ENCODE data around the gene IL27RA.
A peak's percentile ranks its signal among the peaks of the same experiment; 100 is the strongest.

- TF ChIP-seq SUZ12 (IDR thresholded peaks at IDR 0.05) = no peak
- no peak for TF ChIP-seq TARDBP (IDR thresholded peaks at IDR 0.05)
- no peak for TF ChIP-seq FOXA1 (IDR thresholded peaks at IDR 0.05)
- no peak for TF ChIP-seq ZNF384 (IDR thresholded peaks at IDR 0.05)
- TF ChIP-seq FOXM1 (IDR thresholded peaks at IDR 0.05; ENCODE audit: borderline replicate concordance) = peak; percentile 57; the same call in 1 of the 2 replicates
- no peak for TF ChIP-seq NFRKB (IDR thresholded peaks at IDR 0.05)
- TF ChIP-seq CTBP1 (IDR thresholded peaks at IDR 0.05; ENCODE audit: borderline replicate concordance) = no peak
- TF ChIP-seq PKNOX1 (IDR thresholded peaks at IDR 0.05) = no peak
- no peak for TF ChIP-seq ELF4 (IDR thresholded peaks at IDR 0.05)
- TF ChIP-seq ARNT (IDR thresholded peaks at IDR 0.05) = peak; percentile 78; the same call in 1 of the 2 replicates
- no peak for TF ChIP-seq BHLHE40 (IDR thresholded peaks at IDR 0.05; ENCODE audit: borderline replicate concordance)
- TF ChIP-seq FOXK2 (IDR thresholded peaks at IDR 0.05) = no peak
Observed at GRCh38 chr19:14073261-14073924, 41.8 kb downstream of the IL27RA start.
